WTC11 (cell line): ENCODE data around the gene LILRB1.

Experiments
- ATF1 ChIP-seq: sonication (generic); formaldehyde crosslinking; IDR thresholded peaks from 2 replicates; pipeline ENCODE4 v1.8.1; 2023; ENCODE audit warnings: mild to moderate bottlenecking, moderate library complexity, missing genetic modification reagents
- CREM ChIP-seq: sonication (generic); formaldehyde crosslinking; IDR thresholded peaks from 2 replicates; pipeline ENCODE4 v1.8.1; 2022; ENCODE audit warnings: mild to moderate bottlenecking, missing genetic modification reagents, moderate library complexity
- SP1 ChIP-seq: sonication (generic); formaldehyde crosslinking; conservative IDR thresholded peaks from 2 replicates; pipeline ENCODE4 v1.8.1; 2022; ENCODE audit warnings: missing genetic modification reagents
- TF ChIP-seq, protein P1 (sequence below): sonication (generic); formaldehyde crosslinking; IDR thresholded peaks from 2 replicates; pipeline ENCODE4 v1.8.0; 2022; ENCODE audit warnings: mild to moderate bottlenecking, missing genetic modification reagents
- TF ChIP-seq, protein P2 (sequence below): fragments of 200-600 bp; IDR thresholded peaks from 2 replicates; pipeline ENCODE4 v1.8.0; 2022; ENCODE audit warnings: antibody characterized with exemption

DNA sequence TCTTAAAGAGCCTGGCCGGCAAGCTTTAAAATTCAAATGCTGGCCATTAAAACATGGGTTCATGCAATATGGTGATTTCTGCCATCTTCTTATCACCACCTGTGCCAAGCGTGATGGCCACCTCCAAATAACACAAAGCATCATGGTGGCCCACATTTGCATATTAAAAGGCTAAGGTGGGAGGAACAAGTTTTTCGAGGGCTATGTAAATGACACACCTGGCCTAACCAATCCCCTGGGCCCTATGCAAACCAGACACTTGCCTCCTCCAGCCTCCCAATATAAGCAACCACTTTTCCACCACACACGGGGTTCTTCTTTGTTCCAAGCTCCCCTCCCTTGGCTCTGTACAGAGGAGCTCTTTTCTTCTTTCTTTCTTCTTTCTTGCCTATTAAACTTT, 46.9 kb downstream of the LILRB1 start:
- TF ChIP-seq, protein P1, sequence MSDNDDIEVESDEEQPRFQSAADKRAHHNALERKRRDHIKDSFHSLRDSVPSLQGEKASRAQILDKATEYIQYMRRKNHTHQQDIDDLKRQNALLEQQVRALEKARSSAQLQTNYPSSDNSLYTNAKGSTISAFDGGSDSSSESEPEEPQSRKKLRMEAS (CRISPR knock-in tag), result no peak
- TF ChIP-seq, protein P2, sequence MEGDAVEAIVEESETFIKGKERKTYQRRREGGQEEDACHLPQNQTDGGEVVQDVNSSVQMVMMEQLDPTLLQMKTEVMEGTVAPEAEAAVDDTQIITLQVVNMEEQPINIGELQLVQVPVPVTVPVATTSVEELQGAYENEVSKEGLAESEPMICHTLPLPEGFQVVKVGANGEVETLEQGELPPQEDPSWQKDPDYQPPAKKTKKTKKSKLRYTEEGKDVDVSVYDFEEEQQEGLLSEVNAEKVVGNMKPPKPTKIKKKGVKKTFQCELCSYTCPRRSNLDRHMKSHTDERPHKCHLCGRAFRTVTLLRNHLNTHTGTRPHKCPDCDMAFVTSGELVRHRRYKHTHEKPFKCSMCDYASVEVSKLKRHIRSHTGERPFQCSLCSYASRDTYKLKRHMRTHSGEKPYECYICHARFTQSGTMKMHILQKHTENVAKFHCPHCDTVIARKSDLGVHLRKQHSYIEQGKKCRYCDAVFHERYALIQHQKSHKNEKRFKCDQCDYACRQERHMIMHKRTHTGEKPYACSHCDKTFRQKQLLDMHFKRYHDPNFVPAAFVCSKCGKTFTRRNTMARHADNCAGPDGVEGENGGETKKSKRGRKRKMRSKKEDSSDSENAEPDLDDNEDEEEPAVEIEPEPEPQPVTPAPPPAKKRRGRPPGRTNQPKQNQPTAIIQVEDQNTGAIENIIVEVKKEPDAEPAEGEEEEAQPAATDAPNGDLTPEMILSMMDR, result no peak
- TF ChIP-seq CREM (CRISPR knock-in tag) (no peak), ATF1 (CRISPR knock-in tag) (no peak), SP1 (CRISPR knock-in tag) (no peak)
